ENCODE data around the gene CORO6.

DNA sequence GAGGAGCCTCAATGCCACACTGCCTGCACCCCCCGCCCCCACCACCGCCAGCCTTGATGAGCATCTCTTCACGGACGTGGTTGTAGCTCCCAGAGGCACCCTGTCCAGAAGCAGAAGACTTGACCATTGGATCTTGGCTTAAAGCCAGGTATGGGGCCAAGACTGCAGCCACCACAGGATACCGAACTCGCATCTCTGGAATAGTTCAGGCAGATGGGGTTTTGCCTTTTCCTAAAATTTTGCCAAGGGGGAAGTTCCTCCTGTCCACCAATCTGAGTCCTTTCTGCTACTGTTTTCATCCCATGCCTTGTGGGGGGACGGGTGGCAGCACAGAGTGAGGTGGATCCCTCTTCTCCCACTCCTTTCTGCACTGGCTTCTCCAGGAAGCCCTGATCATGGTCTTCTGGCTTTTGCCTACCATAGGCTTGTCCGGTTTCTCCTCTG, 939 bp downstream of the CORO6 start:
- TF ChIP-seq ZBTB1 (CRISPR knock-in tag; IDR thresholded peaks at IDR 0.05; ENCODE audit: borderline replicate concordance) (no peak), ETV5 (CRISPR knock-in tag; IDR thresholded peaks at IDR 0.05; ENCODE audit: borderline replicate concordance) (no peak), ZNF530 (CRISPR knock-in tag; IDR thresholded peaks at IDR 0.05; ENCODE audit: low read depth) (no peak), RAD21 (CRISPR knock-in tag; IDR thresholded peaks at IDR 0.05) (no peak), POLR2A (IDR thresholded peaks at IDR 0.05; ENCODE audit: insufficient read depth in 1 of 2, low read depth in 2 of 2, low read length in 2 of 2) (no peak), HNF4G (IDR thresholded peaks at IDR 0.05; ENCODE audit: borderline replicate concordance, low read depth, low read length) (no peak), HNF4G (CRISPR knock-in tag; IDR thresholded peaks at IDR 0.05; ENCODE audit: borderline replicate concordance, low read depth) (no peak), ZNF629 (CRISPR knock-in tag; conservative IDR thresholded peaks at IDR 0.05) (no peak), ZNF274 (CRISPR knock-in tag; IDR thresholded peaks at IDR 0.05) (no peak)
- TF ChIP-seq, protein P1, sequence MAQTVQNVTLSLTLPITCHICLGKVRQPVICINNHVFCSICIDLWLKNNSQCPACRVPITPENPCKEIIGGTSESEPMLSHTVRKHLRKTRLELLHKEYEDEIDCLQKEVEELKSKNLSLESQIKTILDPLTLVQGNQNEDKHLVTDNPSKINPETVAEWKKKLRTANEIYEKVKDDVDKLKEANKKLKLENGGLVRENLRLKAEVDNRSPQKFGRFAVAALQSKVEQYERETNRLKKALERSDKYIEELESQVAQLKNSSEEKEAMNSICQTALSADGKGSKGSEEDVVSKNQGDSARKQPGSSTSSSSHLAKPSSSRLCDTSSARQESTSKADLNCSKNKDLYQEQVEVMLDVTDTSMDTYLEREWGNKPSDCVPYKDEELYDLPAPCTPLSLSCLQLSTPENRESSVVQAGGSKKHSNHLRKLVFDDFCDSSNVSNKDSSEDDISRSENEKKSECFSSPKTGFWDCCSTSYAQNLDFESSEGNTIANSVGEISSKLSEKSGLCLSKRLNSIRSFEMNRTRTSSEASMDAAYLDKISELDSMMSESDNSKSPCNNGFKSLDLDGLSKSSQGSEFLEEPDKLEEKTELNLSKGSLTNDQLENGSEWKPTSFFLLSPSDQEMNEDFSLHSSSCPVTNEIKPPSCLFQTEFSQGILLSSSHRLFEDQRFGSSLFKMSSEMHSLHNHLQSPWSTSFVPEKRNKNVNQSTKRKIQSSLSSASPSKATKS (CRISPR knock-in tag; IDR thresholded peaks at IDR 0.05), result no peak
- TF ChIP-seq, protein P2, sequence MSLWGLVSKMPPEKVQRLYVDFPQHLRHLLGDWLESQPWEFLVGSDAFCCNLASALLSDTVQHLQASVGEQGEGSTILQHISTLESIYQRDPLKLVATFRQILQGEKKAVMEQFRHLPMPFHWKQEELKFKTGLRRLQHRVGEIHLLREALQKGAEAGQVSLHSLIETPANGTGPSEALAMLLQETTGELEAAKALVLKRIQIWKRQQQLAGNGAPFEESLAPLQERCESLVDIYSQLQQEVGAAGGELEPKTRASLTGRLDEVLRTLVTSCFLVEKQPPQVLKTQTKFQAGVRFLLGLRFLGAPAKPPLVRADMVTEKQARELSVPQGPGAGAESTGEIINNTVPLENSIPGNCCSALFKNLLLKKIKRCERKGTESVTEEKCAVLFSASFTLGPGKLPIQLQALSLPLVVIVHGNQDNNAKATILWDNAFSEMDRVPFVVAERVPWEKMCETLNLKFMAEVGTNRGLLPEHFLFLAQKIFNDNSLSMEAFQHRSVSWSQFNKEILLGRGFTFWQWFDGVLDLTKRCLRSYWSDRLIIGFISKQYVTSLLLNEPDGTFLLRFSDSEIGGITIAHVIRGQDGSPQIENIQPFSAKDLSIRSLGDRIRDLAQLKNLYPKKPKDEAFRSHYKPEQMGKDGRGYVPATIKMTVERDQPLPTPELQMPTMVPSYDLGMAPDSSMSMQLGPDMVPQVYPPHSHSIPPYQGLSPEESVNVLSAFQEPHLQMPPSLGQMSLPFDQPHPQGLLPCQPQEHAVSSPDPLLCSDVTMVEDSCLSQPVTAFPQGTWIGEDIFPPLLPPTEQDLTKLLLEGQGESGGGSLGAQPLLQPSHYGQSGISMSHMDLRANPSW (CRISPR knock-in tag; IDR thresholded peaks at IDR 0.05; ENCODE audit: borderline replicate concordance), result no peak
- TF ChIP-seq, protein P3, sequence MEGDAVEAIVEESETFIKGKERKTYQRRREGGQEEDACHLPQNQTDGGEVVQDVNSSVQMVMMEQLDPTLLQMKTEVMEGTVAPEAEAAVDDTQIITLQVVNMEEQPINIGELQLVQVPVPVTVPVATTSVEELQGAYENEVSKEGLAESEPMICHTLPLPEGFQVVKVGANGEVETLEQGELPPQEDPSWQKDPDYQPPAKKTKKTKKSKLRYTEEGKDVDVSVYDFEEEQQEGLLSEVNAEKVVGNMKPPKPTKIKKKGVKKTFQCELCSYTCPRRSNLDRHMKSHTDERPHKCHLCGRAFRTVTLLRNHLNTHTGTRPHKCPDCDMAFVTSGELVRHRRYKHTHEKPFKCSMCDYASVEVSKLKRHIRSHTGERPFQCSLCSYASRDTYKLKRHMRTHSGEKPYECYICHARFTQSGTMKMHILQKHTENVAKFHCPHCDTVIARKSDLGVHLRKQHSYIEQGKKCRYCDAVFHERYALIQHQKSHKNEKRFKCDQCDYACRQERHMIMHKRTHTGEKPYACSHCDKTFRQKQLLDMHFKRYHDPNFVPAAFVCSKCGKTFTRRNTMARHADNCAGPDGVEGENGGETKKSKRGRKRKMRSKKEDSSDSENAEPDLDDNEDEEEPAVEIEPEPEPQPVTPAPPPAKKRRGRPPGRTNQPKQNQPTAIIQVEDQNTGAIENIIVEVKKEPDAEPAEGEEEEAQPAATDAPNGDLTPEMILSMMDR (CRISPR knock-in tag; IDR thresholded peaks at IDR 0.05), result no peak
